Thoracic aorta (tissue), 2 donors: ENCODE results near the gene GLB1L3. TPM values are rescaled to one million over a fixed set of nuclear protein-coding genes. Genes with fewer than 3 reads are reported as not detected.
"Not testable (repeated sequence)": the region's sequence is repeated elsewhere in the genome, so short reads cannot be mapped to it uniquely, and the experiment has no call there.

ENCODE experiments used
- ATAC-seq: fragments of 150-250 bp; one replicate; pipeline ENCODE4 v1.8.0; 2017; ENCODE audit warnings: low read depth; ENCODE audit not compliant: insufficient number of reproducible peaks, low FRiP score
- DNase-seq: peaks from one replicate; pipeline ENCODE4 v3.0.0-alpha.2; 2020; ENCODE audit warnings: low spot score
- H3K27ac ChIP-seq, 2 donors: fragments of 200-600 bp; sonication (generic); 1 replicate in 1 of 2; 2 replicates in 1 of 2; pipeline ENCODE4 v1.5.1; 2016; ENCODE audit warnings: mild to moderate bottlenecking in 2 of 2, moderate library complexity in 2 of 2
- H3K27me3 ChIP-seq: fragments of 200-600 bp; sonication (generic); replicated peaks from 2 replicates; pipeline ENCODE4 v1.6.0; 2016; ENCODE audit warnings: mild to moderate bottlenecking; ENCODE audit not compliant: insufficient read depth
- H3K36me3 ChIP-seq: fragments of 200-600 bp; sonication (generic); one replicate; pipeline ENCODE4 v1.5.1; 2016
- H3K4me1 ChIP-seq, 2 donors: fragments of 200-600 bp; sonication (generic); 1 replicate in 1 of 2; 2 replicates in 1 of 2; pipeline versions ENCODE4 v1.5.1 to v1.6.0; 2016; ENCODE audit warnings: low read depth in 2 of 2, mild to moderate bottlenecking in 1 of 2; ENCODE audit not compliant: control insufficient read depth in 1 of 2
- H3K4me3 ChIP-seq: fragments of 200-600 bp; sonication (generic); 2 replicates; pipeline ENCODE4 v1.5.1; 2016; ENCODE audit warnings: mild to moderate bottlenecking
- H3K9me3 ChIP-seq: fragments of 200-600 bp; sonication (generic); 2 replicates; pipeline ENCODE4 v1.5.1; 2016
- total RNA-seq, 2 donors: library from RNA; depleted of rRNA; stranded (reverse); fragments of >200 nt; gene quantifications; one replicate each; pipeline versions ENCODE4 v1.1.0 to v1.2.3, GENCODE V29; 2016
- TF ChIP-seq, protein P1 (sequence below): fragments of 200-600 bp; sonication (generic); IDR thresholded peaks from one replicate; pipeline ENCODE4 v1.5.1; 2019; ENCODE audit warnings: antibody characterized with exemption

Gene GLB1L3
- total RNA-seq, 2 donors from 2014 or later, result not detected

DNA sequence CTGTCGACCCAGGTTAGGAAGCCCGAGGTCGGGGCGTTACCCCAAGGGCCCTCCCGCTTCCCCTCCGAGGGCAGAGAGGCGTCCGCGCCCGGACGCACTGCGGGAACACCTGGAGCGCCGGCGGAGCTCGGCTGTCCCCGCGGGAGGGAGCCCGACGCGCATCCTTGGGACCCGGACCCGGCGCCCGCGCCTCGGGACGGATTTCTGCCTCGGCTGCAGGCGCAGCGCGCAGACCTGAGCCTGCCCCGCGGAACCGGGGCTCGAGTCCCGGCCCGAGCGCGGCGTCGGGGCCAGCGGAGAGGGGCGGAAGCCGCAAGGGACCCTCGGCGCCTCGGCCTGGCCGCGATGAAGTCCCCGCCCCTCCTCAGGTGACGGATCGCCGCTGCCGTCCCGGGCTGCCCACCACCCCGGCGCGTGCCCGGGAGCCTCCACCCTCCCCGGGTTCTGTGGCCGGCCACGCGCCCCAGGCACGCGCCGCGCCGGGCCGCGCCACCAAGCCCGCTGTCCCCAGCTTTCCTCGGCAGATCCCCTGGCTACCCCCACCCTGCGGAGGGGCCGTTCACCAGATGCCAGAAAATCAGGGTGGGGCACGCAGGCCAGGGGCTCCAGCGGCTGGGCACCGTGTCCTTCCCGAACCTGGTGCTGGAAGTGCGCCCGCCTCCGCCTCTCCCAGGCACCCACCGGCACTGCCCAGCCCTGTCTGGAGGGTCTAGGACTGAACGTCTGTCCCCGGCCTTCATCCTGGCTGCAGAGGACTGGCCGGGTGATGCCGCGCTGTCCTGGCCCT, 410 bp downstream of the GLB1L3 start:
- DNase-seq, result no peak

DNA sequence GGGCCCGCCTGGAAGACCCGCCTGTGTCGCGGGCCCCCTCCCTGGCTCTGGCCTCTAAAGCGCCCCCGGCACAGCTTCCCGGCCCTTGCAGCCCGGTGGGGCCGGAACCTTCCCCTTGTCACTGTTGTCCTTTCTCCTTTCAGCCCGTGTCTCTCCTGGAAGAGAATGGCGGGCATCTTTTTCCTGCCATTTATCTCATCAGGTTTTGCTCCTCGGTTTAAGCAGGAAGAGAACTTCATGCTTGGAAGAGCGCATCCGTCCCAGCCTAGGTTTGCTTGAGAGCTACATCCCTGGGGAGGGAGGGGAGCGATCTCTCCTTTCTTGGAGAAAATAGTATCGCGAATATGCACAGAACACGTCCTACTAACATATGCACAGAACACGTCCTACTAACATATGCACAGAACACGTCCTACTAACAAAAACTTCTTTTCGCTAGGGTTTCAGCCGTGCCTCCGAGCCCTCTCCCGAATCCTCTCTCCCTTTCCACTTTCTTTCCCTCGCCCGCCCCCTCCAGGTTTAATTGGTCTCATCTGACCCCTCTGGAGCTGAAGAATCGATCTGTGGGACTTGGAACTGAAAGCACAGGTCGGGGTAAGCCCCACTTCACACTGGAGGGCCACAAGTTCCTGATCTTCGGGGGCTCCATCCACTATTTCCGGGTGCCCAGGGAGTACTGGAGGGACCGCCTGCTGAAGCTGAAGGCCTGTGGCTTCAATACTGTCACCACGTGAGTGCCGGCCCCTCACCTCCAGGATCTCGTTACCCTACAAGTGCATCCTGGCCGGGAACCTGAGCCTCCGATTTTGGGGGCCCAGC, 1.2 kb downstream of the GLB1L3 start:
- TF ChIP-seq, protein P1, sequence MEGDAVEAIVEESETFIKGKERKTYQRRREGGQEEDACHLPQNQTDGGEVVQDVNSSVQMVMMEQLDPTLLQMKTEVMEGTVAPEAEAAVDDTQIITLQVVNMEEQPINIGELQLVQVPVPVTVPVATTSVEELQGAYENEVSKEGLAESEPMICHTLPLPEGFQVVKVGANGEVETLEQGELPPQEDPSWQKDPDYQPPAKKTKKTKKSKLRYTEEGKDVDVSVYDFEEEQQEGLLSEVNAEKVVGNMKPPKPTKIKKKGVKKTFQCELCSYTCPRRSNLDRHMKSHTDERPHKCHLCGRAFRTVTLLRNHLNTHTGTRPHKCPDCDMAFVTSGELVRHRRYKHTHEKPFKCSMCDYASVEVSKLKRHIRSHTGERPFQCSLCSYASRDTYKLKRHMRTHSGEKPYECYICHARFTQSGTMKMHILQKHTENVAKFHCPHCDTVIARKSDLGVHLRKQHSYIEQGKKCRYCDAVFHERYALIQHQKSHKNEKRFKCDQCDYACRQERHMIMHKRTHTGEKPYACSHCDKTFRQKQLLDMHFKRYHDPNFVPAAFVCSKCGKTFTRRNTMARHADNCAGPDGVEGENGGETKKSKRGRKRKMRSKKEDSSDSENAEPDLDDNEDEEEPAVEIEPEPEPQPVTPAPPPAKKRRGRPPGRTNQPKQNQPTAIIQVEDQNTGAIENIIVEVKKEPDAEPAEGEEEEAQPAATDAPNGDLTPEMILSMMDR, result no peak
- H3K4me3 ChIP-seq, result peak overlapping the region; percentile 61
- H3K36me3 ChIP-seq, result no peaks in the 10 kb centered on the region
- H3K9me3 ChIP-seq, result no peaks in the 10 kb centered on the region
- DNase-seq (no peak), ATAC-seq (no peak)
- peaks cover 6 to 20% of the 10 kb centered on the region in 2 donors for H3K4me1 ChIP-seq
- peaks cover 7% of the 10 kb centered on the region for H3K27me3 ChIP-seq
- H3K27ac ChIP-seq, result no peak overlapping the region

More for the DNA sequence above, 410 bp downstream of the GLB1L3 start:
- Histone ChIP-seq H3K36me3 (no peaks in the 10 kb centered on the region), H3K4me1 (peaks cover 6 to 20% of the 10 kb centered on the region in 2 donors), H3K4me3 (peak overlapping the region; percentile 61), H3K27me3 (peaks cover 7% of the 10 kb centered on the region), H3K27ac (no peak overlapping the region), H3K9me3 (no peaks in the 10 kb centered on the region)
- ATAC-seq, result no peak
- TF ChIP-seq, protein P1, result no peak

DNA sequence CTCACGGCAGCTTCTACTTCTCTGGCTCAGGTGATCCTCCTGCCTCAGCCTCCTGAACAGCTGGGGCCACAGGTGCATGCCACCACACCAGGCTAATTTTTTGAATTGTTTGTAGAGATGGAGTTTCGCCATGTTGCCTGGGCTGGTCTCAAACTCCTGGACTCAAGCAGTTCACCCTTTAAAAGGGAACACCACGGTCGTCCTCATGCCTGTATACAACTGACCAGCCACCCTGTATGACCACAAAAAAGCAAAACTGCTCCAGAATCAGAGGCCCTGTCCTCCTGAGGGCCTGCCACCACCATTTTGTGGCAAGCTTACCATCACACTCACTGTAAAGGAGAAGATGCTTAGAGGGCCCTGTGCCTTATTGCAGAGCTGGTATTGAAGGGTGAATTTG, 2.2 kb downstream of the GLB1L3 start:
- Histone ChIP-seq H3K4me3 (no peak overlapping the region), H3K27me3 (peaks cover 7% of the 10 kb centered on the region), H3K4me1 (peaks cover 6 to 20% of the 10 kb centered on the region in 2 donors), H3K9me3 (no peaks in the 10 kb centered on the region), H3K27ac (no peak overlapping the region), H3K36me3 (no peaks in the 10 kb centered on the region)
- TF ChIP-seq, protein P1, result no peak
- no peak for ATAC-seq
- DNase-seq, result no peak

DNA sequence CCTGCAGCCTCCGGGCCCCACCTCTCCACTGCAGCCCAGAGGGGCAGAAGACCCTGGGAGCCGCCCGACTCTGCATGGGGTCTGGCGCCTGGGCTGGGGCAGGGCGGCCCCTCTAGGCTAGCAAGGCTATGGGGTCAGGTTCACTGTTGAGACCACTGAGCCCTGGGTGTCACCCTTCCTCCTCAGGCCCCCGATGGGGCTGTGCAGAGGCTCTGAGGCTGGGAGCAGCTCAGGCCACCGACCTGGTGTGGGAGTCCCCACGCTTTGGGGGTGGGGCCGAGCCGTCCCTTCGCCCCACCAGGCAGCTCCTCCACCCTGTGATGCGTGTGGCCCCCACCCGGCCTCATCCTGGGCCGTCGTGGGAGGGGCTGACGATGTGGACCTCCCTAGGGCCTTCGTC, 5.5 kb downstream of the GLB1L3 start:
- not testable (repeated sequence) for H3K27ac ChIP-seq, H3K36me3 ChIP-seq, H3K4me1 ChIP-seq, H3K27me3 ChIP-seq, DNase-seq, H3K4me3 ChIP-seq, H3K9me3 ChIP-seq, ATAC-seq

DNA sequence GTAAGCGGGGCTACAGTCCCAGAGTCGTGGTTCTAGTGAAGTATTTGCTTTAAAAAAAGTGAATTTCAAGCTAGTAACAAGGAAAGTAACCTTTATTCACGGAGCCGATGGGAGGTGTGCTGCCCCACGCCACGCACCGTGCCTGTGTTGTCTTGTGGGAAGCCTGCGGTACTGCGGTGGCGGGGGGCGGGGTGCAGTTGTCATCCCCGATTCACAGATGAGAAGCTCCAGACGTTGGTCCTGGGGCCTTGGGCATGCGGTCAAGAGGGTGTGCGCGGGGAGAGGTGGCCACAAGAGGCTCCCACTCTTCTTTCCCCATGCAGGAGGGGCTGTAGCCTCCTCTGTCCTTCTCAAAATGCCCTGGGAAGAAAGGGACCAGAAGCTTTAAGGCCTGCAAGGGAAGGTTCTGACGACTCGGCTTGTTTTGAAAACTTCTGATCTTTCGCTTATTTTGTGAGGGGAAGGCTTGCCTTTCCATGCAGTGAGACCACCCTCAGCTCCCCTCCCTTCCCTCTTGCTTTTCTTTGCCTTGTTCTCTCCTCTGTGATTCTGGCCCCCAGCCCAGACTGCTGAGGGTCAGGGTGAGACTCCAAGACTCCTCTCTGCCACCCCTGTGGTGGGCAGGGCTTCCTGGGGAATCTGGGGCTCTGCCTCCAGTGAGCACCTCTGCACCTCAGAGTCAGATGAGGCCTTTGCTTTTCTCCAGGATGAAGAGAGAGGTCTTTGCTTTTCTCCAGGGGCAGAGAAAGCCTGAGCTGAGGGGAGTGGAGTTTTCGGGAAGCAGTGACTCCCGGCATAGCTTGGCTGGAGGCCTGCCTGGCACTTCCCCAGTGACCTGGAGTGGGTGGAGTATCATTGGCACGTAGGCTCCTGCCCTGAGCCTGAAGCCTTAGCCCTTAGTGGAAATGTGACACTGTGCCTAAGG, 6.2 kb downstream of the GLB1L3 start:
- Histone ChIP-seq H3K36me3 (no peaks in the 10 kb centered on the region), H3K27ac (no peak overlapping the region), H3K27me3 (peaks cover under 1% of the 10 kb centered on the region), H3K9me3 (no peaks in the 10 kb centered on the region), H3K4me1 (no peaks in the 10 kb centered on the region), H3K4me3 (no peak overlapping the region)
- no peak for DNase-seq
- TF ChIP-seq, protein P1, result no peak
- ATAC-seq, result no peak
